Astrocyte of the cerebellum (primary cell): ENCODE measurements around the gene RPN2.
A peak's percentile ranks its signal among the peaks of the same experiment; 100 is the strongest.

Experiments used
- DNase-seq: peaks from one replicate; pipeline ENCODE4 v3.0.0-alpha.2; 2011; ENCODE audit warnings: low read depth
- H3K4me3 ChIP-seq: 2 replicates; pipeline ENCODE4 v1.5.1; 2011; ENCODE audit warnings: mild to moderate bottlenecking, low read depth, low read length, moderate library complexity
- in situ Hi-C: cut with HindIII; loops from 2 replicates; pipeline ENCODE4 v1.10.0; 2017; ENCODE audit warnings: low sequenced_read_pairs
- TF ChIP-seq, protein P1 (sequence below): IDR thresholded peaks from 2 replicates; pipeline ENCODE4 v1.5.1; 2012; ENCODE audit warnings: low read length, low read depth, moderate library complexity, mild to moderate bottlenecking; ENCODE audit errors: missing control alignments

RPN2 gene

DNA sequence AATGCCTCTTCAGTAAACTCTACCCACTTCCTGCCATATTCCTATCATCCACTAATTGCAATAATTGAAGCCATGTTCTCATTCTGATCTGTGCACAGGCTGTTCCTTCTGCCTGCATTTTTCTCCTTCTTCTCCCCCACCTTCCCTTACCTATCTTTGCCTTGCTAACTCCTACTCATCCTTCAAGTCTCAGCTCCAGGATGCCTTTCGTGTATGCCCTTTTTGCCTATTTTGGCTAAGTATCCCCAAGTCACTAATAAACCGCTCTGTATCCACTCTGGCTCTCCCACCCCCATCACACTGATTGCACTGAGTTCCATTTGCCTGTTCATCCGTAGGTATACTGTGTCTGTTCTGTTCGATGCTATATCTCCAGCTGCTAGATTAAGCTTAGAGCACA lies 6.3 kb upstream of the RPN2 start:
- no peak overlapping the region for H3K4me3 ChIP-seq
- in situ Hi-C loops: no loop called here
- TF ChIP-seq, protein P1, sequence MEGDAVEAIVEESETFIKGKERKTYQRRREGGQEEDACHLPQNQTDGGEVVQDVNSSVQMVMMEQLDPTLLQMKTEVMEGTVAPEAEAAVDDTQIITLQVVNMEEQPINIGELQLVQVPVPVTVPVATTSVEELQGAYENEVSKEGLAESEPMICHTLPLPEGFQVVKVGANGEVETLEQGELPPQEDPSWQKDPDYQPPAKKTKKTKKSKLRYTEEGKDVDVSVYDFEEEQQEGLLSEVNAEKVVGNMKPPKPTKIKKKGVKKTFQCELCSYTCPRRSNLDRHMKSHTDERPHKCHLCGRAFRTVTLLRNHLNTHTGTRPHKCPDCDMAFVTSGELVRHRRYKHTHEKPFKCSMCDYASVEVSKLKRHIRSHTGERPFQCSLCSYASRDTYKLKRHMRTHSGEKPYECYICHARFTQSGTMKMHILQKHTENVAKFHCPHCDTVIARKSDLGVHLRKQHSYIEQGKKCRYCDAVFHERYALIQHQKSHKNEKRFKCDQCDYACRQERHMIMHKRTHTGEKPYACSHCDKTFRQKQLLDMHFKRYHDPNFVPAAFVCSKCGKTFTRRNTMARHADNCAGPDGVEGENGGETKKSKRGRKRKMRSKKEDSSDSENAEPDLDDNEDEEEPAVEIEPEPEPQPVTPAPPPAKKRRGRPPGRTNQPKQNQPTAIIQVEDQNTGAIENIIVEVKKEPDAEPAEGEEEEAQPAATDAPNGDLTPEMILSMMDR: no peak
- no peak for DNase-seq

DNA sequence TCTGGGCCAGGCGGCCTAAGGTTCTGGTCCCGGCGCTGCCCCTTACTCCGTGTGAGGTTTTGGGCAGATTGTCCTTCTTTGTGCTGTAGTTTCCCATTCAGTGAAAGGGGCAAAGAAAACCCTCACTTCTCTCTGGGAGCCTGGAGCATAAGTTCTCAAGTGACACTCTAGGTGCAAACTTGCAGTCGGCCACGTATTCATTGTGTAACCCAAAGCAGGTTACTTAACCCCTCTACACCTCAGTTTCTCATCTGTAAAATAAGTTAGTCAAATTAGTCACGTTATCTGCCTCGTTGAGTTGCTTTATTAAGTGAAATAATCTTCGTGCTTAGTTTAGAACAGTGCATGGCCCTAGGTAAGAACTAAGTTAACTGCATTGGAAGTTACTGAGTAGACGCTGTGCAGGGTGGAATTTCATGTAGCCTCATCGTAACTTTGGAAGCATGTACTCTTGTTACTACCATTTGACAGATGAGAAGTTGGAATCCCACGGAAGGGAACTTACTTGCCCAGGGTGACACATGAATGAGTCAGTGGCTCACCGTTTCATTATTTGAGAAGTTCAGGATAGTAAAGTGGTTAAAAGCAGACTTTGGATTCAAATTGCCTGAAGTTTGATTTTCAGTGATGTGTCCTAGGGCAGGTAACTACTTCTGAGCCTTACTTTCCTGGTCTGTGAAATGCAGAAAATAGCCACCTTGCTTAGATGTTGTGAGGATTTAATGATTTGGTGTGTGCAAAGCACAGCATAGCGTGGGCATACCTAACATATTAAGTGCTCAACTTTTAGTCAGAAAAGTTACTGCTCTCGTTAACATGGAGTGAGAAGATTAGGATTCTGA lies 774 bp downstream of the RPN2 start:
- TF ChIP-seq, protein P1: no peak
- H3K4me3 ChIP-seq: peak overlapping the region; percentile 92
- in situ Hi-C loops: no loop called here
- peak; percentile 15 for DNase-seq

DNA sequence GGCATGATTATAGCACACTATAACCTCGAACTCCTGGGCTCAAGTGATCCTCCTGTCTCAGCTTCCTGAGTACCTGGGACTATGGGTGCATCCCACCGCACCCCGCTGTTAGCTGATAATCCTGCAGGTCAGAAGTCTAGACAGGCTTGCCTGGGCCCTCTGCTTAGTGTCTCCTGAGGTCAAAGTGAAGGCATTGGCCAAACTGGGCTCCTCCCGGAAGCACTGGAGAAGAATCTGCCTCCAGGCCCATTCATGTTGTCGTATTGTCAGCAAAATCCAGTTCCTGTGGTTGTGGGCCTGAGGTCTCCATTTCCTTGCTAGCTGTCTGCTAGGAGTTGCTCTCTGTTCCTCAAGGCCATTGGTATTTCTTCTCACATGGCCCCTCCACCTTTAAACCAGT lies 6.6 kb downstream of the RPN2 start:
- DNase-seq: no peak
- H3K4me3 ChIP-seq: no peak overlapping the region
- in situ Hi-C loops: no loop called here
- TF ChIP-seq, protein P1: no peak

DNA sequence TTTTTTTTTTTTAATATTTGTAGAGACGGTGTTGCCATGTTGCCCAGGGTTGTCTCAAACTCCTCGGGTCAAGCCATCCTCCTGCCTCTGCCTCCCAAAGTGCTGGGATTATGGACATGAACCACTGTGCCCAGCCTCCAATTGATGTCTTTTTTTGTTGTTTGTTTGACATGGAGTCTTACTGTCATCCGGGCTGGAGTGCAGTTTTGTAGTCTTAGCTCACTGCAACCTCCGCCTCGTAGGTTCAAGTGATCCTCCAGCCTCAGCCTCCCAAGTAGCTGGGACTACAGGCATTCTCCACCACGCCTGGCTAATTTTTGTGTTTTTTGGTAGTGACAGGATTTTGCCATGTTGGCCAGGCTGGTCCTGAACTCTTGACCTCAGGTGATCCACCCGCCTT lies 9.7 kb downstream of the RPN2 start:
- TF ChIP-seq, protein P1: no peak
- in situ Hi-C loops: no loop called here
- no peak for DNase-seq
- no peak overlapping the region for H3K4me3 ChIP-seq

DNA sequence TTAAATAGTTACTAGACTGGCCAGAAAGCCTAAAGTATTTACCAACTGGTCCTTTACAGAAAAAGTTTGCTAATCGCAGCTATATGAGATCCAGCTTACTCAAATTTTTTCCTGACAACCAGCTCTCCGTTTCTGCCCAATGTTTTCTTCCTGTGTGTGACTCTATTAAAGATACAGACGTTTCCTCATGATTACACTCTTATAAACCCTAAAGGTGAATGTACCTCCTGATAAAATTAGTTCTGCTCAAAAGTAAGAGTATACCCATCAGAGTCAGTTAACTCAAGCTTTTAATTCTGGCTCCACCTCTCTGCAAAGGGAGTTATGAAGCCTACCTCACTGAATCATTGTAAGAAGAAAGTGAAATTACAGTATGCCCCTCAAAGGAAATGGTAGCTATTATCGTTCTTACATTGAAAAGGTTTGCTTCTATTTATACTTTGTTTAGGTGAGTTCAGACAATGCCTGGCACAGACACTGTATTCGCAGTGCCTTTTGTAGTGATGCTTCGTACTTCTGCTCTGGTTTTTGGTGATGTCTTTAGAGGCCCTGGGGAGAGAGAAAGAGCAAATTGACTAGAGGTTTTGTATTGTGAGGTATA lies 10.4 kb downstream of the RPN2 start:
- no peak overlapping the region for H3K4me3 ChIP-seq
- in situ Hi-C loops: no loop called here
- TF ChIP-seq, protein P1: no peak
- DNase-seq: no peak

DNA sequence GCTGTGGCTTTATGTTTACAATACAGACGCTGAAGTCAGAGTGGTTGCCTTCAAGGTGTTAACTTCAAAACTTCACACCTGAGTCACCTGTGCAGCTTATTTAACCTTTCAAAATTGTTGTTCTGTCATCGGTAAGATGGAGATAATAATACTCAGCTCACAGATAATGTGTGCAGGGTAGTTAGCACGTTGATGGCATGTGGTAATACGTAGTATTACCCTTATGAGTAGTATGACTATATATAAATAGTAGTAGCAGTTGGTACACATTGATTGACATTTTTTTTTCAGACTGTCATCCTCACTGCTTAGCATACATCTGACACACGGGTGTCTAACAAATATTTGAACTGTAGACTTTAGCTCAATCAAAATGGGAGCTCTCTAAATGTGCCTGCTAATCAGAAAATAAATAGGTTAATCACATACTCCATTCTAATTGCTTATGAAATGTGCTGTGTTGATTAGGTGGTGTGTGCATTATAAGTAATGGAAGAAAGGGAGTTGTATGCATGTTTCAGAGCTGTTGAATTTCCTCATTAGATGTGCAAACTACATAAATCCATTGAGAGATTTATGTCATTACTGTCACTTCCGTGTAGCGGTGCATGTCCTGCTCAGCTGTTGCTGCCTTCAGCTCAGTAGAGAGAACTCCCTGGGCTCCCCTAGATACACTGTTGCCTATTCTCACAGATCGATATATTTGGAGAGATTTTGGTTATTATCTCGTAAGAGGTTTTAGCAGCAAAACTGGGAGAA lies 11.4 kb downstream of the RPN2 start:
- in situ Hi-C loops: no loop called here
- no peak for DNase-seq
- H3K4me3 ChIP-seq: no peak overlapping the region
- TF ChIP-seq, protein P1: no peak
